Measurements from ENCODE around the gene POLL. TPM values are rescaled to one million over a fixed set of nuclear protein-coding genes. Genes with fewer than 3 reads are reported as not detected.

POLL gene
- total RNA-seq, 1 donor from 2014 or later, result 8.3 TPM

- DNase-seq, result no peak
Observed at GRCh38 chr10:101573885-101574753, 13.9 kb downstream of the POLL start.

- DNase-seq, result no peak
Observed at GRCh38 chr10:101572785-101573184, 15.3 kb downstream of the POLL start.

GRCh38 chr10:101572126-101572525 is 15.9 kb downstream of the POLL start:
- no peak for DNase-seq

GRCh38 chr10:101571271-101571925 is 16.7 kb downstream of the POLL start:
- no peak for DNase-seq

GRCh38 chr10:101570428-101571270 is 17.4 kb downstream of the POLL start:
- DNase-seq, result peak; percentile 51

- no peak for DNase-seq
Observed at GRCh38 chr10:101569622-101570427, 18.2 kb downstream of the POLL start.

GRCh38 chr10:101569323-101569621 is 18.8 kb downstream of the POLL start:
- DNase-seq, result no peak

- no peak for DNase-seq
Observed at GRCh38 chr10:101568054-101568745, 19.9 kb downstream of the POLL start.

- DNase-seq, result no peak
Observed at GRCh38 chr10:101567165-101568006, 20.7 kb downstream of the POLL start.

- peak; percentile 33 for DNase-seq
Observed at GRCh38 chr10:101566333-101567164, 21.5 kb downstream of the POLL start.

GRCh38 chr10:101565936-101566332 is 22.1 kb downstream of the POLL start:
- DNase-seq, result no peak

- DNase-seq, result no peak
Observed at GRCh38 chr10:101565370-101565900, 22.6 kb downstream of the POLL start.

GRCh38 chr10:101564490-101564991 is 23.5 kb downstream of the POLL start:
- DNase-seq, result no peak

GRCh38 chr10:101563497-101564040 is 24.5 kb downstream of the POLL start:
- DNase-seq, result no peak

GRCh38 chr10:101563007-101563406 is 25.1 kb downstream of the POLL start:
- no peak for DNase-seq

GRCh38 chr10:101562231-101562630 is 25.8 kb downstream of the POLL start:
- no peak for DNase-seq

- no peak for DNase-seq
Observed at GRCh38 chr10:101561068-101561915, 26.8 kb downstream of the POLL start.

Measured in occipital lobe (tissue), 2 donors.